ENCODE measurements around the gene PLA2G4F. TPM values are rescaled to one million over a fixed set of nuclear protein-coding genes. Genes with fewer than 3 reads are reported as not detected.
A peak's percentile ranks its signal among the peaks of the same experiment; 100 is the strongest.

PLA2G4F gene
- total RNA-seq (2021) = not detected in 2 replicates
- long read RNA-seq = 0 reads

DNA sequence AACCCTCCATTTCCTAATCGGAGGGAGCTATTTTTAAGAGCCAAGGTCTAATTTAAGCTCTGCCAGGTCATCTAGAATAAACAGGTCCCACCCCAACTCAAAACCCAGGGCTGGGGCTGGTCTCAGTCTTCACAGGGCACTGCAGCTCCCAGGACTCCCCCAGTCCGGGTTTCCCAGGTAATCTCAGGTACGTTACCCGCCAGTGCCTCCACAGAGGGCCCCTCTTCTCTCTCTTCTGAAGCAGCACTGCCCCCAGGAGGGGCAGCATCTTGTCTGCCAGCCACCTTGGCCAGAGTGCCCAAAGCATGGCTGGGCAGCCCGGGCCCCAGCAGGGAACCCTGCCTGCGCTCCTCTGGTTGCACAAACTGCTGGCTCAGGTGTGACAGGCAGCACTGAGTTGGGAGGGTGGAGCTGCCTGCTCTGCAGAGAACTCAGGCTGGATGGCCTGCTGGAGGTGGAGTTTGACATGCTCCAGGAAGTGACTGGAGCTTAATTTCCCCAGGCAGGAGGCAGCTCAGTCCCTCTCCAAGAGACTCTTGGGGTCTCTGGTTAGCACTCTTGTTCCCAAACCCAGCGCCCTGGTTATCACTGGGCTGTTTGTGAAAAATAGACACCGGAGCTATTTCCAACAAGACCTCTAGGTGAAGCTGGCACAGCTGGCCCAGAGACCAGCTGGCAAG lies at the start of gene PLA2G4F:
TSS of gene PLA2G4F (minus strand) at position 394 of the 680 bp plus-strand sequence. CDS start at position 307, 87 bp downstream.
- H2AK5ac ChIP-seq (ENCODE audit: insufficient read length, low read length) = no peak within 1 kb of the TSS
- H3K9ac ChIP-seq (ENCODE audit: extremely low read depth, insufficient read length, low read length) = no peak within 1 kb of the TSS
- Mint-ChIP-seq H3K9me3 (no peaks in the 10 kb centered on the region), H3K27me3 (ENCODE audit: low read depth) (no peaks in the 10 kb centered on the region; the same call in 1 of the 2 replicates), H3K27ac (no peak within 1 kb of the TSS; a peak in 1 of 7 replicates), H3K4me3 (no peak within 1 kb of the TSS), H3K4me1 (peaks cover 3 to 5% of the 10 kb centered on the region in 2 experiments; a peak in 3 of 4 replicates), H3K36me3 (ENCODE audit: insufficient read depth in 1 of 3, low read depth in 3 of 3) (peaks cover 3 to 28% (median 11%) of the 10 kb centered on the region in 3 experiments; a peak in 6 of 7 replicates)
- H4K5ac ChIP-seq (ENCODE audit: insufficient read length, low read depth, low read length) = no peak within 1 kb of the TSS
- no peak within 1 kb of the TSS for H4K91ac ChIP-seq (ENCODE audit: insufficient read length, low read depth, low read length)
- no peak within 1 kb of the TSS for H2BK120ac ChIP-seq (ENCODE audit: low read depth, low read length, poor library complexity, severe bottlenecking)
- H3T11ph ChIP-seq (ENCODE audit: low read length) = no peak within 1 kb of the TSS
- no peaks in the 10 kb centered on the region for H3K79me2 ChIP-seq (ENCODE audit: insufficient read depth, low read length)
- H2AFZ ChIP-seq (ENCODE audit: low read length) = no peak within 1 kb of the TSS
- H2BK20ac ChIP-seq (ENCODE audit: low read depth, low read length, poor library complexity, severe bottlenecking) = no peak within 1 kb of the TSS
- H3K14ac ChIP-seq (ENCODE audit: insufficient read depth, low read length) = no peak within 1 kb of the TSS
- peak; percentile 54 for DNase-seq
- H2BK12ac ChIP-seq (ENCODE audit: insufficient read length, low read depth, low read length) = no peak within 1 kb of the TSS
- no peaks in the 10 kb centered on the region for H3K79me1 ChIP-seq (ENCODE audit: insufficient read depth, low read depth, low read length, poor library complexity, severe bottlenecking)
- no peak within 1 kb of the TSS for H3K56ac ChIP-seq (ENCODE audit: insufficient read length, low read depth, low read length)
- H3K27me3 ChIP-seq (ENCODE audit: insufficient read depth, low read length) = no peaks in the 10 kb centered on the region
- H3K23ac ChIP-seq (ENCODE audit: insufficient read length, low read depth, low read length) = no peak within 1 kb of the TSS
- no peak within 1 kb of the TSS for H4K8ac ChIP-seq (replicated peaks; ENCODE audit: insufficient read length, low read depth, low read length)
- no peak within 1 kb of the TSS for H3K18ac ChIP-seq (ENCODE audit: insufficient read length, low read depth, low read length)
- no peaks in the 10 kb centered on the region for H3K23me2 ChIP-seq (ENCODE audit: insufficient read length, low read depth, low read length, poor library complexity, severe bottlenecking)
- H3K4me1 ChIP-seq (ENCODE audit: insufficient read depth, low read length) = no peaks in the 10 kb centered on the region
- H4K20me1 ChIP-seq (ENCODE audit: control insufficient read depth, insufficient read depth, insufficient read length) = no peaks in the 10 kb centered on the region
- no peak within 1 kb of the TSS for H3K27ac ChIP-seq (ENCODE audit: insufficient read length, low read depth, low read length)
- no peaks in the 10 kb centered on the region for H3K9me3 ChIP-seq (ENCODE audit: control insufficient read depth, low read depth, low read length)
- no peak within 1 kb of the TSS for H2BK5ac ChIP-seq (ENCODE audit: insufficient read length, low read length)
- H2BK15ac ChIP-seq (ENCODE audit: low read depth, low read length) = no peak within 1 kb of the TSS
- whole genome bisulfite sequencing (ENCODE audit: extremely low coverage, insufficient read length, low lambda C conversion rate) = no CpG with 5 or more reads among the region's 8 CpGs
- no peak within 1 kb of the TSS for H3K4me2 ChIP-seq (ENCODE audit: insufficient read depth, insufficient read length, low read length)
- TF ChIP-seq, protein P1, sequence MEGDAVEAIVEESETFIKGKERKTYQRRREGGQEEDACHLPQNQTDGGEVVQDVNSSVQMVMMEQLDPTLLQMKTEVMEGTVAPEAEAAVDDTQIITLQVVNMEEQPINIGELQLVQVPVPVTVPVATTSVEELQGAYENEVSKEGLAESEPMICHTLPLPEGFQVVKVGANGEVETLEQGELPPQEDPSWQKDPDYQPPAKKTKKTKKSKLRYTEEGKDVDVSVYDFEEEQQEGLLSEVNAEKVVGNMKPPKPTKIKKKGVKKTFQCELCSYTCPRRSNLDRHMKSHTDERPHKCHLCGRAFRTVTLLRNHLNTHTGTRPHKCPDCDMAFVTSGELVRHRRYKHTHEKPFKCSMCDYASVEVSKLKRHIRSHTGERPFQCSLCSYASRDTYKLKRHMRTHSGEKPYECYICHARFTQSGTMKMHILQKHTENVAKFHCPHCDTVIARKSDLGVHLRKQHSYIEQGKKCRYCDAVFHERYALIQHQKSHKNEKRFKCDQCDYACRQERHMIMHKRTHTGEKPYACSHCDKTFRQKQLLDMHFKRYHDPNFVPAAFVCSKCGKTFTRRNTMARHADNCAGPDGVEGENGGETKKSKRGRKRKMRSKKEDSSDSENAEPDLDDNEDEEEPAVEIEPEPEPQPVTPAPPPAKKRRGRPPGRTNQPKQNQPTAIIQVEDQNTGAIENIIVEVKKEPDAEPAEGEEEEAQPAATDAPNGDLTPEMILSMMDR (conservative IDR thresholded peaks at IDR 0.05) = no peak
- no peak within 1 kb of the TSS for H3K4ac ChIP-seq (ENCODE audit: low read depth, low read length)
